ENCODE measurements around the gene IGSF23.
A peak's percentile ranks its signal among the peaks of the same experiment; 100 is the strongest.

IGSF23 gene

DNA sequence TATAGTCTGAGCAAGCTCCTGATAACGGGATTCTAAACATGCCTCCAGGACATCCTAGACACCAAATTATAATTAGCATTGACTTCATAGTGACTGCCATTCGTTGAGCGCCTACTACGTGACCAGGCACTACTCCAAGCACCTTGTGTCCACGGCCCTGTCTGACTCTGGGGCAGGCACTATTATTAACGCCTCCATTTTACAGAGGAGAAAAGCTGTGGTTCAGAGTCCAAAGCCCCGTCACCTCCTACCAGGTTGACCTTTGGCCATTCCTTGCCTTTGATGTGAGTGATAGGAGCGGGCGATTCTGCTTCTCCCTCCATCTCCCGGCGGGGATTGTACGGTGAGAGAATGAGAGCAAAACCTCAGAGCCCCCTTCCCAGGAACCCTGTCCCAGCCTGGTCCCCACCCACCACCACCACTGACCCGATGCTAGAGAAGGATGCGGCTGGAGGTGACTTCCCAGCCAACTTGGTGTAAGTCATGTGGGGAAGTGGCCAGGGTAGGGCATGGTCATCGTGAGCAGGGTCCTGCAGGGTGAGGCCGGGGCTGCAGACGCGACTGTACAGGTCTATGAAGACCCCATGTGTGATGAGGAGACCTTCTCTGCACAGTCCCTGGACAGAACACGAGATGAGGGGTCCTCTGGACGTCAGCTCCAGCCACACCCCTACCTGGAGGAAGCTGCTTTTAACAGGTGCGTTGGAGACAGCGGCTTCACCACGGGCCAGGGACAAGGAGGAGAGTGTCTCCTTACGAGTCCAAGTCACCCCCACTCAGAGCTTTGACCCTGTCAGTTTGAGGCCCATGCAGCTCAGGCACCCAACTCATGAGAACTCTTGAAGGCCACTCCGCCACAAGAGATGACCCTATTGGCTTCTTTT lies at the start of gene IGSF23:
Gene IGSF23, plus strand, starts transcription at position 269 of the 884 bp plus-strand sequence. Its CDS starts 83 bp downstream, at position 352.
- no peak for DNase-seq (ENCODE audit: extremely low read depth in 1 of 2, low read depth in 1 of 2)

DNA sequence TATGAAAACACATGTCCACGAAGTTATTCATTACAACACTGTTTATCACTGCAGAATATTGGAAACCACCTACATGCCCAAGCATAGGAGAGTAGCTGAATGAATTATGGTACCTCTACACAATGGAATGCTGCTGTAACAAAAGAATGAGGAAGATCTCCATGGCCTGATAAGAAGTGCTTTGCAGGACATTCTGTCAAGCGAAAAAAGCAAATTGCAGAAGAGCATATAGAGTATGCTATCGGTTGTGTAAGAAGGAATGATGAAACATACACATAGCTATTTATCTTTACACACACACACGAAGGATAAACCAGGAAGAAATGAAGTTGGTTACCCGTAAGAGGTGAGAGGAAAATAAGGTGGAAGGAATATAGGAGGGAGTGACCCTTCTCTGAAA lies 46.4 kb upstream of the IGSF23 start:
- DNase-seq (ENCODE audit: extremely low read depth in 1 of 2, low read depth in 1 of 2), result no peak

- no peak for DNase-seq (ENCODE audit: extremely low read depth in 1 of 2, low read depth in 1 of 2)
These were observed 45.6 kb upstream of the IGSF23 start for GRCh38 chr19:44567745-44568144.

DNA sequence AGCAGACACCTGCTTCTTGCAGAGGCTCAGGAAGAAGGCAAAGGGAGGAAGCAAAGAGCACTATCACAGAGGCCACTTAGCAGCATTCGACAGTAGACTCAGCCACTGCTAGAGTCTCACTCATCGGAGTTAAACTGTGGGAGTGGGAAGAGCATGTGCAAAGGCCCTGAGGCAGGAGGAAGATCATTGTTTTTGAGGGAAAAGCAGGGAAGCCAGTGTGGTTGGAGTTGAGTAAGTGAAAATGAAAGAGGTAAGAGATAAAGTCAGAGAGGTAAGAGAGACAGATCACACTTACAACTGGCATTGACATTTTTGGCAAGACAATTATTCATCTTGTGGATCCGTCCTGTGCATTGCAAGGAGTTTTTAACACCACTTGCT lies 42.8 kb upstream of the IGSF23 start:
- DNase-seq (ENCODE audit: extremely low read depth in 1 of 2, low read depth in 1 of 2), result no peak

DNA sequence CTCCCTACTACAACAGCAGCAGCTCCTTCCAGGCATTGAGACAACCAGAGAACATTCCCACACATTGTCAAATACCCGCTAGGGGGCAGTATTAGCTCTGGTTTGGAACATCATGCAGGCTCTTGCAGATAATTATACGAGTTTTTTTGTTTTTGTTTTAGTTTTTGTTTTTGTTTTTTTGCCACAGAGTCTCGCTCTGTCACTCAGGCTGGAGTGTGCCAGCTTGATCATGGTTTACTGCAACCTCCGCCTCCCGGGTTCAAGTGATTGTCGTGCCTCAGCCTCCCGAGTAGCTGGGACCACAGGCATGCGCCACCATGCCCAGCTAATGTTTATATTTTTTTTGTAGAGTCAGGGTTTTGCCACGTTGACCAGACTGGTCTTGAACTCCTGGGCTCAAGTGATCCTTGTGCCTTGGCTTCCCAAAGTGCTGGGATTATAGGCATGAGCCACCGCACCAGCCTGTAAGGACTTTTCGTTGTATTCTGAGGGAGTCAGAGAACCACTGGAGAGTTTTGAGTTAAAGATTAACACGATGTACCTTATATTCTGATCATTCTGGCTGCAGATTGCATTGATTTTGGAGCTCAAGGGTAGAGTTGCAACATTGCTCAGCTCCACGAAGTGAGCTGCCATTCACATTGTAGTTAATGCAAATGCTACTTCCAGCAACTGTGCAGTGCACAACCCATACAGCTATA lies 42.2 kb upstream of the IGSF23 start:
- DNase-seq (ENCODE audit: extremely low read depth in 1 of 2, low read depth in 1 of 2), result peak in 1 of 2 donors; percentile 5

DNA sequence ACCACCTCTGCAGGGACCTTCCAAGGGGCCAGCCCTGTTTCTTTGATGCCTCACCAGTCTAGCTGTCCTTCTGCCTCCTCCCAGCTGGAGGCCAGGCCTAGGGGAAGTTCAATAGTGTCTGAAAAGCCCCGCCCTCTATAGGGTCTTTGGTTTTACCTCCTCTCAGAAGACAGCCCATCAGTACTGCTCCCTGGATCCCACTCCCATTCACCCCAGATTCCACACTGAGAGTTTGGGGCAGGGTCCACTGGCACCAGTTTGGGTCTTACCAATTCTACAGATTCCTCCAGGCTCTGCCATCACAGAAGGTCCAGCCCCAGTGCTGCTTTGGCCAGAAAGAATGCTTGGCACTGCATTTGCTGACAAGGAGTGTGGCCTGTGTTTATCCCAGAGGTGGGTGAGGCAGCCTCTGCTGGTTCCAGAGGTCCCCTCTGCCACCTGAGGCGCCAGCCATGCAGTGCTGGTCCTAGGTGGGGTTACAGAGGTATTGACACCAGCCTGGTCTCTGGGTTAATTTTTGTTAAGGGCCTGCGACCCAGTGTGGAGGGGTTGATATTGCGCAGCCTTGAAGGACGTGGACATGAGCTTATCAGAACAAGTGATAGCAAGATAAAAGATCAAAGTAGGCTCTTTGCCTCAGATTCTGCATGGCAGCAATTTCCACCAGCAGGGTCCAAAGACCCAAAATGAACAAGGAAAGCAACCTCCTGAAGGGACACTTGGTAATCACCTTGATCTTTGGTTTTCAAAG lies 41.4 kb upstream of the IGSF23 start:
- no peak for DNase-seq (ENCODE audit: extremely low read depth in 1 of 2, low read depth in 1 of 2)

DNA sequence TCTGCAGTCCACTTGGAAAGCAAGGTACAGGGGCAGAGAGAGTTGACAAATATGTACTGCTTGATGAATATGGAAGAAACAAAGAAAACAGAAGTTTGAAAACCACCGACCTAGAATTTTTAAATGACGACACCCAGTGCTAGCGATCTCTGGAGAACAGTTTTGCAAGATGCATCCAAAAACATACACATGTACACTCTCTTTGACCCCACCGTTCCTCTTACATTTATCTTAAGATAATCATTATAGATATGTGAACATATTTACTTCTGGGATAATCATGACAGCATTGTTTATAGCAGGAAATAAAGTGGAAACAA lies 40.8 kb upstream of the IGSF23 start:
- no peak for DNase-seq (ENCODE audit: extremely low read depth in 1 of 2, low read depth in 1 of 2)

GRCh38 chr19:44573183-44573582 lies 40.2 kb upstream of the IGSF23 start:
- no peak for DNase-seq (ENCODE audit: extremely low read depth in 1 of 2, low read depth in 1 of 2)

GRCh38 chr19:44573627-44574026 lies 39.7 kb upstream of the IGSF23 start:
- DNase-seq (ENCODE audit: extremely low read depth in 1 of 2, low read depth in 1 of 2), result no peak

- no peak for DNase-seq (ENCODE audit: extremely low read depth in 1 of 2, low read depth in 1 of 2)
These were observed 39.0 kb upstream of the IGSF23 start for GRCh38 chr19:44574186-44574950.

DNA sequence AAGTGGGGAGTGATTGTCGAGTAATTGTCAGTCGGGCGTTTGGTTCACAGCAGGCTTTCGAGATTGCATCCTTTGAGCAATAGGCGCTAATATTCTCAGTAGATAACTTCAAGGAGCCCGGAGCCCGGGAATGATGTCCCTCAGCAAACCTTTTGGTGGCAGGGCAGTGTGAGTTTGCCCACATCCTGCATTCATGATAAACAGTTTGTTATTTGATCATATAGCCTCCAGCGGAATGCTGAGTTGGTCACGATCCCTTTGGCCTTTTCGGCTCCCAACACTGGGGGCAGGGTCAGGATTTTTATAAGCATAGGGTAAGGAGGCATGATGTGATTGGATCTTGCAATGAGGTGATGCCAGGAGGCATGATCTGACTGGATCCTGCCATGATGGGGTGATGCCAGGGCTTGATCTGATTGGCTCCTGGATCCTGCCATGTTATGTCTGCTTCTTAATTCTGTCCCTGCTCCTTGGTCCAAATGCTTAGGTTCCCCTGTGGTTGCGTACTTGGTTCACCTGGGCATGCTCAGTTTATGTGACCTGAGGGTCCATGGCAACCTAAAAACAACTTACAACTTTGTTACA lies 38.2 kb upstream of the IGSF23 start:
- no peak for DNase-seq (ENCODE audit: extremely low read depth in 1 of 2, low read depth in 1 of 2)

GRCh38 chr19:44576843-44577565 lies 36.4 kb upstream of the IGSF23 start:
- no peak for DNase-seq (ENCODE audit: extremely low read depth in 1 of 2, low read depth in 1 of 2)

DNA sequence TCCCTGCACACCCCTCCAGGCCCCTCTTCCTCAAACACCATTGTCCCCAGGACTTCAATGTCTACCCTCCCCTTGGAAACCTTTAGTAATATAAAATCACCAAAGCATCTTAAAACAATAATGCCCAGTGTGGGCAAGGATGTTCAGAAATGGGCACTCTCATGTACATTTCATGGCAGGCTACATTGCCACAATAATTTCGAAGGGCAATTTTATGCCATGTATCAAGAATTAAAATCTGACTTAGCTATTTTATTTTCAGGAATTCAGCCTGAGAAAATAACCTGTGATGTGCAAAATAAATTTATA lies 35.8 kb upstream of the IGSF23 start:
- DNase-seq (ENCODE audit: extremely low read depth in 1 of 2, low read depth in 1 of 2), result no peak

GRCh38 chr19:44579663-44580365 lies 33.5 kb upstream of the IGSF23 start:
- DNase-seq (ENCODE audit: extremely low read depth in 1 of 2, low read depth in 1 of 2), result no peak

- DNase-seq (ENCODE audit: extremely low read depth in 1 of 2, low read depth in 1 of 2), result no peak
These were observed 32.9 kb upstream of the IGSF23 start for GRCh38 chr19:44580366-44580895.

- no peak for DNase-seq (ENCODE audit: extremely low read depth in 1 of 2, low read depth in 1 of 2)
These were observed 32.1 kb upstream of the IGSF23 start for GRCh38 chr19:44581288-44581687.

DNA sequence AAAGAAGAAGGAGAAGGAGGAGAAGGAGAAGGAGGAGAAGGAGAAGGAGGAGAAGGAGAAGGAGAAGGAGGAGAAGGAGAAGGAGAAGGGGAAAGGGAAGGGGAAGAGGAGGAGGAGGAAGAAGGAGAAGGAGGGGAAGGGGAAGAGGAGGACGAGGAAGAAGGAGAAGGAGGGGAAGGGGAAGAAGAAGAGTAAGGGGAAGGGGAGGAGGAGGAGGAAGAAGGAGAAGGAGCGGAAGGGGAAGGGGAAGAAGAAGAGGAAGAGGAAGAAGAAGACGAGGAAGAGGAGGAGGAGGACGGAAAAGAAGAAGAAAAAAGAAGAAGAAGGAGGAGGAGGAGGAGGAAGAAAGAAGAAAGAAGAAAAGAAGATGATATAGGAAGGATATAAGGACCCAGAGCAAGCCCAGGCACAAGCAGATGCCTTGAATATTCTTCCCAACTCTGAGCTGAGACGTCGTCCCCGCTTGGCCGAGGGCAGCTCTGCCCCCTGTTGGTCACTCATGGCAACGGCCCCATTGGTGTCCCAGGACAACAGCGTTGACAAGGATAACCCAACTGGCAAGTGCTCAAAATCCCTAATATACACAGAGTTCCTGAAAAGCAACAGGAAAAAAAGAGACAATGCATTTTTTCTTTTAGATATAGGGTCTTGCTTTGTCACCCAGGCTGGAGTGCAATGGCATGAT lies 30.6 kb upstream of the IGSF23 start:
- no peak for DNase-seq (ENCODE audit: extremely low read depth in 1 of 2, low read depth in 1 of 2)

- no peak for DNase-seq (ENCODE audit: extremely low read depth in 1 of 2, low read depth in 1 of 2)
These were observed 27.8 kb upstream of the IGSF23 start for GRCh38 chr19:44585371-44586133.

All from activated CD8-positive, alpha-beta memory T cell treated with anti-CD3 and anti-CD28 coated beads for 1 hour (primary cell).